OCI-LY3 (cell line): Measurements from ENCODE around the gene LSM7.

Experiments
- H2AFZ ChIP-seq: fragments of 200-600, 300-600 bp; shearing (Covaris generic); 2 replicates; pipeline ENCODE4 v1.6.0; 2014; ENCODE audit warnings: antibody characterized with exemption, low read depth, low read length
- H3K27ac ChIP-seq: fragments of 200-600, 300-600 bp; sonication (generic); 2 replicates; pipeline ENCODE4 v1.5.1; 2014; ENCODE audit warnings: mild to moderate bottlenecking, low read length, moderate library complexity, mixed read lengths
- H3K27me3 ChIP-seq: fragments of 200-600, 300-600 bp; sonication (generic); 2 replicates; pipeline ENCODE4 v1.6.1; 2014; ENCODE audit warnings: low read depth, low read length, mixed read lengths
- H3K36me3 ChIP-seq: fragments of 200-600, 300-600 bp; sonication (generic); replicated peaks from 2 replicates; pipeline ENCODE3; 2014; ENCODE audit warnings: low read depth, low read length, mixed read lengths
- H3K4me1 ChIP-seq: fragments of 300-600, 200-600 bp; sonication (generic); 2 replicates; pipeline ENCODE4 v1.6.1; 2014; ENCODE audit warnings: low read length, mixed read lengths
- H3K4me2 ChIP-seq: fragments of 200-600, 300-600 bp; sonication (generic); 2 replicates; pipeline ENCODE4 v1.6.1; 2014; ENCODE audit warnings: low read length, mixed read lengths
- H3K4me3 ChIP-seq: fragments of 300-600, 200-600 bp; sonication (generic); 2 replicates; pipeline ENCODE4 v1.5.1; 2014; ENCODE audit warnings: antibody characterized with exemption, mild to moderate bottlenecking, low read length, moderate library complexity
- H3K79me2 ChIP-seq: fragments of 300-600, 200-600 bp; shearing (Covaris generic); 2 replicates; pipeline ENCODE4 v1.6.1; 2014; ENCODE audit warnings: mild to moderate bottlenecking, low read length, mixed read lengths
- H3K9ac ChIP-seq: fragments of 300-600, 200-600 bp; shearing (Covaris generic); 2 replicates; pipeline ENCODE4 v1.6.0; 2014; ENCODE audit warnings: mild to moderate bottlenecking, low read length, moderate library complexity
- H3K9me3 ChIP-seq: fragments of 200-600, 300-600 bp; shearing (Covaris generic); 2 replicates; pipeline ENCODE4 v1.6.1; 2014; ENCODE audit warnings: low read length, mixed read lengths; ENCODE audit not compliant: insufficient read depth
- H4K20me1 ChIP-seq: fragments of 200-600, 300-600 bp; sonication (generic); 2 replicates; pipeline ENCODE4 v1.6.1; 2016; ENCODE audit warnings: low read length, mixed read lengths; ENCODE audit not compliant: insufficient read depth
- CTCF ChIP-seq: fragments of 200-600, 300-600 bp; sonication (generic); IDR thresholded peaks from 2 replicates; pipeline ENCODE4 v1.5.1; 2014; ENCODE audit warnings: antibody characterized with exemption, low read length, low read depth
- EZH2phosphoT487 ChIP-seq: fragments of 200-600 bp; shearing (Covaris generic); IDR thresholded peaks from 2 replicates; pipeline ENCODE4 v1.6.1; 2018; ENCODE audit warnings: antibody characterized with exemption, mixed run types, low read depth

LSM7 gene

GRCh38 chr19:2320939-2321338, 7.4 kb downstream of the LSM7 start:
- H3K4me1 ChIP-seq, result no peaks in the 10 kb centered on the region
- peaks cover 14% of the 10 kb centered on the region; the same call in 1 of the 2 replicates for H3K79me2 ChIP-seq
- peaks cover 2% of the 10 kb centered on the region; the same call in 1 of the 2 replicates for H4K20me1 ChIP-seq

GRCh38 chr19:2320049-2320448, 8.3 kb downstream of the LSM7 start:
- Histone ChIP-seq H3K4me3 (no peak overlapping the region), H3K36me3 (peaks cover 21% of the 10 kb centered on the region), H3K9me3 (peaks cover 4% of the 10 kb centered on the region; the same call in 1 of the 2 replicates), H4K20me1 (no peaks in the 10 kb centered on the region), H3K9ac (no peak overlapping the region), H3K27me3 (peaks cover 5% of the 10 kb centered on the region), H3K79me2 (peaks cover 6% of the 10 kb centered on the region; the same call in 1 of the 2 replicates), H3K4me2 (no peak overlapping the region), H3K27ac (no peak overlapping the region), H3K4me1 (no peaks in the 10 kb centered on the region), H2AFZ (no peak overlapping the region)
- TF ChIP-seq CTCF, result no peak
- TF ChIP-seq EZH2phosphoT487, result no peak

More at GRCh38 chr19:2320939-2321338, 7.4 kb downstream of the LSM7 start:
- H3K36me3 ChIP-seq, result peaks cover 26% of the 10 kb centered on the region
- H3K27ac ChIP-seq, result no peak overlapping the region
- H2AFZ ChIP-seq, result no peak overlapping the region
- no peaks in the 10 kb centered on the region for H3K9me3 ChIP-seq
- no peak overlapping the region for H3K4me2 ChIP-seq
- TF ChIP-seq CTCF (no peak), EZH2phosphoT487 (no peak)
- H3K27me3 ChIP-seq, result no peaks in the 10 kb centered on the region
- H3K9ac ChIP-seq, result no peak overlapping the region
- H3K4me3 ChIP-seq, result no peak overlapping the region

GRCh38 chr19:2319551-2319950, 8.8 kb downstream of the LSM7 start:
- Histone ChIP-seq H3K4me3 (no peak overlapping the region), H2AFZ (no peak overlapping the region), H3K79me2 (peaks cover 2% of the 10 kb centered on the region; the same call in 1 of the 2 replicates), H3K9me3 (peaks cover 8% of the 10 kb centered on the region; the same call in 1 of the 2 replicates), H3K9ac (no peak overlapping the region), H3K4me2 (no peak overlapping the region), H3K27me3 (peaks cover 9% of the 10 kb centered on the region), H3K27ac (no peak overlapping the region), H3K4me1 (no peaks in the 10 kb centered on the region), H4K20me1 (no peaks in the 10 kb centered on the region), H3K36me3 (peaks cover 17% of the 10 kb centered on the region)
- TF ChIP-seq CTCF, result no peak
- no peak for TF ChIP-seq EZH2phosphoT487

- H3K27ac ChIP-seq, result no peak overlapping the region
- H3K4me1 ChIP-seq, result no peaks in the 10 kb centered on the region
These were observed 9.5 kb downstream of the LSM7 start for GRCh38 chr19:2318923-2319322.

More at GRCh38 chr19:2318923-2319322, 9.5 kb downstream of the LSM7 start:
- Histone ChIP-seq H2AFZ (no peak overlapping the region), H3K9me3 (peaks cover 8% of the 10 kb centered on the region; the same call in 1 of the 2 replicates), H3K79me2 (no peaks in the 10 kb centered on the region), H4K20me1 (no peaks in the 10 kb centered on the region), H3K36me3 (peaks cover 11% of the 10 kb centered on the region), H3K4me3 (no peak overlapping the region), H3K27me3 (peaks cover 12% of the 10 kb centered on the region), H3K4me2 (no peak overlapping the region), H3K9ac (no peak overlapping the region)
- TF ChIP-seq EZH2phosphoT487 (no peak), CTCF (no peak)
